GM13977 (cell line): ENCODE results near the gene SQOR.
"Not testable (repeated sequence)": the region's sequence is repeated elsewhere in the genome, so short reads cannot be mapped to it uniquely, and the experiment has no call there.

ENCODE experiments used
- DNase-seq: peaks from one replicate; pipeline ENCODE4 v3.0.0; 2012; ENCODE audit warnings: low spot score
- CTCF ChIP-seq: IDR thresholded peaks from 2 replicates; pipeline ENCODE4 v1.5.1; 2012; ENCODE audit warnings: mild to moderate bottlenecking, control low read depth; ENCODE audit not compliant: insufficient read depth; ENCODE audit errors: extremely low read depth, missing control alignments
- in situ Hi-C: fragments of 300-500 bp; cut with MboI; formaldehyde crosslinking; loops from one replicate; pipeline ENCODE4 v1.12.0; 2022; ENCODE audit warnings: low sequenced_read_pairs, low pct_unique_long_range_greater_than_20kb, mixed read lengths, inconsistent platforms; ENCODE audit not compliant: unreplicated experiment

The SQOR gene

GRCh38 chr15:45647828-45648227 lies 13.0 kb downstream of the SQOR start:
- TF ChIP-seq CTCF, result no peak
- no peak for DNase-seq
- in situ Hi-C loops, result no loop called here

DNA sequence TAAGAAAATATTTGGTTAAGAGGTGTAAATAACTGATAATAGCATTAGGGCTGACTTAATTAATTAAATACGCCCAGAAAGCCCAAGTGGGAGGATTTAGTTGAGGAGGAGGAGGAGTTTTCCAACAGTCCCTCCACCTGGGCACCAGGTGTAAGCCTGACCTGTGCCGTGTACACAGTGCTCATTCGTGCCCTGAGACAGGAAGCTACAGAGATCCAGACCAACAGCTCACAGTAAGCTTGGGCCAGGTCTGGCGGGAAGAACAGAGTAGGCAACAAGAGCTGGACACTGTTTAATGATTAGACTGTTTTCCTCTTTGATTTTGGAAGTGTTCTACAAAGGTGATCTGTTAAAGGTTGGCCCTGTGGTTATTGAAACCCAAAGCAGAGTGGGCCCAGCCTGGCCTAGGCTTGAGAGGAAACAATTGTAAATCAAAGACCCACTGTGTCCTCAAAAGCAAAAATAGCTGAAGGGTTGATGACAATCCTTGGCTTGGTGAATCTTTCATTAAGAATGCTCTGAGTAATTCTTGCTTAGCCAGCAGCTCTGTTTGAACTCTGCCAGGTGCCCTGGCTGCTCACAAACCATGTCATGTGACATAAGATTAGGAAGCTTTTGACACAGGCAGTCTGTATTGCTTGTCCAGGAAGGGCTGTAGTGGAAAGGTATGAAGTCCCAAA lies 13.8 kb downstream of the SQOR start:
- in situ Hi-C loops, result no loop called here
- no peak for DNase-seq
- TF ChIP-seq CTCF, result no peak

GRCh38 chr15:45650007-45650406 lies 15.2 kb downstream of the SQOR start:
- DNase-seq, in situ Hi-C loops: not testable (repeated sequence)

DNA sequence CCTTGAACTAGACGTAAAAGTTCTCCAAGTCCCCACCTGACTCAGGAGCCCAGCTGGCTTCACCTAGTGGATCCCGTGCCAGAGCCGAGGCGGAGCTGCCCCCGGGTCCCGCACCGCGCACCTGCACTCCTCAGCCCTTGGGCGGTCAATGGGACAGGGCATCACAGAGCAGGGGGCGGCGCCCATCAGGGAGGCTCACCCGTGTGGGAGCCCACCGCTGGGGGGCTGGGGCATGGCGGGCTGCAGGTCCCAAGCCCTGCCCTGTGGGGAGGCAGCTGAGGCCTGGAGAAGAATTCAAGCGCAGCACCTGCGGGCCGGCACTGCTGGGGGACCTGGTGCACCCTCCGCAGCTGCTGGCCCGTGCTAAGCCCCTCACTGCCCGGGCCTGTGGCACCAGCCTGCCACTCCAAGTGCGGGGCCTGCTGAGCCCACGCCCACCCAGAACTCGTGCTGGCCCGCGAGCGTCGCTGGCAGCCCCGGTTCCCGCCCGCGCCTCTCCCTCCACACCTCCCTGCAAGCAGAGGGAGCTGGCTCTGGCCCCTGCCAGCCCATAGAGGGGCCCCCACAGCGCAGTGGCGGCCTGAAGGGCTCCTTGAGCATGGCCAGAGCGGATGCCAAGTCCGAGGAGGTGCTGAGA lies 16.2 kb downstream of the SQOR start:
- TF ChIP-seq CTCF, result no peak
- in situ Hi-C loops, result no loop called here
- no peak for DNase-seq

DNA sequence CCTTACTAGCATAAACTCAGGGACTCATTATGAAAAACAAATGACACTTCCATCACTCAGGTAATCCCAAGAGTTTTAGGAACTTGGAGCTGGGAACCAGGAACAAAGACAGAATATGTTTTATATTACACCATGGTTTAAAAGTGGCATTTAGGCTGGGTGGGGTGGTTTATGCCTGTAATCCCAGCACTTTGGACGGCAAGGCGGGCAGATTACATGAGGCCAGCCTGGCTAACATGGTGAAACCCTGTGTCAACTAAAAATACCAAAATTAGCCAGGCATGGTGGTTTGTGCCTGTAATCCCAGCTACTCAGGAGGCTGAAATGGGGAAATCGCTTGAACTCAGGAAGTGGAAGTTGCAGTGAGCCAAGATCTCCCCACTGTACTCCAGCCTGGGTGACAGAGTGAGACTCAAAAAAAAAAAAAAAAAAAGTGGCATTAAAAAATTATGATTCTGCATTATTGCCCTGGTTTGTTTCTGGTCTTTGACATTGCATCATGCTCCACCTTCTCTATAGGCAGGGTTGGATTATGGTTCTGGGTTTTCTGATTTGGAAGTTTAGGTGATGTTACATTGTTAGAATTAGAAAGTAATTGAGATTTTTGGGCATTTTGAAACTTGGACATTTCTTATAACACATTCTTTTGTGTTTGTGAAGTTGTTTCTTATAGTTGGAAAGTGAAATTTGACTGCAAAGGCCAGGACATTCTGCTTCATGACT lies 19.0 kb downstream of the SQOR start:
- in situ Hi-C loops, result no loop called here
- no peak for TF ChIP-seq CTCF
- DNase-seq, result no peak

GRCh38 chr15:45654749-45655148 lies 19.9 kb downstream of the SQOR start:
- DNase-seq, result no peak
- no peak for TF ChIP-seq CTCF
- in situ Hi-C loops, result no loop called here

- no peak for DNase-seq
- in situ Hi-C loops, result no loop called here
- no peak for TF ChIP-seq CTCF
These were observed 22.4 kb downstream of the SQOR start for GRCh38 chr15:45657254-45657653.
